Right lung (tissue), 5 donors: ENCODE results near the gene SMG6. TPM values are rescaled to one million over a fixed set of nuclear protein-coding genes. Genes with fewer than 3 reads are reported as not detected.
A peak's percentile ranks its signal among the peaks of the same experiment; 100 is the strongest.
"Not testable (repeated sequence)": the region's sequence is repeated elsewhere in the genome, so short reads cannot be mapped to it uniquely, and the experiment has no call there.

Experiments
- DNase-seq, 2 donors: peaks; one replicate each; pipeline ENCODE4 v3.0.0-alpha.2; 2013
- polyA plus RNA-seq, 5 donors: library from polyadenylated mRNA; unstranded; fragments of 120-200 nt; gene quantifications; one replicate each; pipeline versions ENCODE4 v1.2.1 to v1.2.3, GENCODE V29; 2013; ENCODE audit warnings: inconsistent platforms in 1 of 5, low replicate concordance in 1 of 5; ENCODE audit not compliant: insufficient read length in 5 of 5, insufficient read depth in 1 of 5

Gene SMG6
- polyA plus RNA-seq, 5 donors: 30.9 to 42.6 (median 35.7) TPM

- DNase-seq: peak; percentile 61 to 79
Measured at GRCh38 chr17:2181206-2181896, 122.2 kb downstream of the SMG6 start.

GRCh38 chr17:2180768-2181167, 122.8 kb downstream of the SMG6 start:
- no peak for DNase-seq

GRCh38 chr17:2179615-2180295, 123.8 kb downstream of the SMG6 start:
- peak; percentile 95 to 96 for DNase-seq

DNA sequence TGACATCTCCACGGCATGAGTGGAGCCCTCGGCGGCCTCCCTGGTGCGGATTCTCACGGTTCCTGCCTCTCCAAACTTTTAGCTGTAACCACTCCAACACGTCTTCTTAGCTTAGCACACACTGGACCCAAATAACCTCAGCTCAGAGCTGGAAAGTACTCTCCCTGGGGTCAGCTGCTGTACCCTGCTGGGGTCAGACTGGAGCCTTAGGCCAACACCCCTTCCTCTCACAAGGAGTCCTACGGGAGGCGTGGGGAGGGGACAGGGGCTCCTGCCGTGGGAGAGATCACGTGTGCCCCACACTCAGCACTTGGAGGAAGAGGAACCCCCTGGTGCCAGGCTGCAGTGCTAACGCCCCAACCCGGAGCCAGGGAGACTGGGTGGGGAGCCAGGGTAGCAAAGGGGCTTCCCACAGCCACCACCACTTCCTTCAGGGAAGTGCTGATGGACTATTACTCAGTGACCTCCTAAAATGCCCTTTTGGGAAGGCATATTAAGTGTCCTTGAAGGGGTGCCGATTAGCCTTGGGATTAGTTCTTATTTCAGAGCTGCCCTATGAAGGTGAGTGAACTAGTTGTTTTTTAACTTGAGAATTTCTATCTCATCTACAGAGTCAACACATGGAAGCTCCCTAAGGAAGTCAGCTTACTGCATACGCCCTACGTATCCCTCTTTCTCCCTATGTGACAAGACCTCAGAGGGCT, 124.6 kb downstream of the SMG6 start:
- DNase-seq: no peak

DNA sequence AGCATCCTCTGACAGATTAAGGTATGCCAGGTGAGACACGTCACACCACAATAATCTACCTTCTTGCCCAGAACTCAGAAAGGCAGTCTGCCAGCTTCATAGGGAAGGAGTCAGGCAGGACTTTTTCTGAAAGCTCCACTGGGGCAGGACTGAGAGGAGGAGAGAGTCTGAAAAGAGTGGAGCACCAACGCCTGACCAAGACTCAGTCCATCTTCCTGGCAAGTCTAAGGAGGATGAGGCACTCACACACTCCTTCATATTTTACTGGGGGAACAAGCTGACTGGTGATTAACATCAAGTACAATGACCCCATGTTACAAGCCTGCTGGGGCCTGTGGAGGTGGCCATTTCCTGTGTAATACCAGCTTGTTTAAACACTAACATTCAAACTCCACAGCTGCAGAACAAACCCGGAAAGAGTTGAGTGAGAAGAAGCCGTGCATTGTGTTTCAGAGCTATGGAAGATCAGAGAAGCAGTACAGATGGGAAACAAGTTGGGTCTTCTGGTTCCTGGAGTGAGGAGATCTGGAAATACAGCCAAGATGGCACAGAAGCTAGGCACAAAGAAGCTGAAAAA, 126.3 kb downstream of the SMG6 start:
- no peak for DNase-seq

- DNase-seq: no peak
Measured at GRCh38 chr17:2176499-2177169, 127.0 kb downstream of the SMG6 start.

DNA sequence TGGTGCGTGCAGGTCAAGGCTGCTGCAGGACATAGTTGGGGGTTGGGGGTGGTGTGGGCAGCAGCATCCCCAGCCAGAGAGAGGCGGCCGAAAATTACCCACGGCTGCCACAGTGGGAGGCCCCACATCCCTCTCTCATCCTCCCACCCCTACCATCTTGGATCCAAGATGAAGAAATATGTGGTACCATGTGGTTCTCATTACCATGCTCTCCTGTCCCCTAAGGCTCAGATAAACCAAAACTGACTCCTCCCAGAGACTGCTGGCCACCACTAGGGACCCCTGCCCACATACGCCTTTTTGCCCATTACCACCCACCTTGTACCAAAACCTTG, 128.3 kb downstream of the SMG6 start:
- no peak for DNase-seq

- DNase-seq: peak; percentile 92 to 93
Measured at GRCh38 chr17:2174468-2175293, 128.9 kb downstream of the SMG6 start.

GRCh38 chr17:2174014-2174413, 129.6 kb downstream of the SMG6 start:
- no peak for DNase-seq

DNA sequence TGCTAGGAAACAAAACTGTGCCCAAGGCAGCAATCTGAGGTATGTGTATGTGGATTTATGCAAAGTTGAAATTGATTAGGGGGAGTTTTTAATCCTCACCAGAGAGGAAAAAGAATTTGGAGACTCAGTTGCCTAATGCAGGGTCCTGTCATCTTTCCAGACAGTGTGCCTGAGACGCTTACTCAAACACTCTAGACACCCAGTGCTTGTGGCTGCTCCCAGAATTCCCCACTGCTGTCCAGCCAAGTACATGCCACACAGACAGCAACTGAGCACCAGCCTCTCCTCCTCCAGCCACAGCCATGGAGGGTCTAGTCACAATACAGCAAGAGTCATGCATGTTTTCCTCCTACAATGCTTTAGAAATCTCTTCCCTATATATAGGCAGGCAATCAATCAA, 130.6 kb downstream of the SMG6 start:
- DNase-seq: no peak

DNA sequence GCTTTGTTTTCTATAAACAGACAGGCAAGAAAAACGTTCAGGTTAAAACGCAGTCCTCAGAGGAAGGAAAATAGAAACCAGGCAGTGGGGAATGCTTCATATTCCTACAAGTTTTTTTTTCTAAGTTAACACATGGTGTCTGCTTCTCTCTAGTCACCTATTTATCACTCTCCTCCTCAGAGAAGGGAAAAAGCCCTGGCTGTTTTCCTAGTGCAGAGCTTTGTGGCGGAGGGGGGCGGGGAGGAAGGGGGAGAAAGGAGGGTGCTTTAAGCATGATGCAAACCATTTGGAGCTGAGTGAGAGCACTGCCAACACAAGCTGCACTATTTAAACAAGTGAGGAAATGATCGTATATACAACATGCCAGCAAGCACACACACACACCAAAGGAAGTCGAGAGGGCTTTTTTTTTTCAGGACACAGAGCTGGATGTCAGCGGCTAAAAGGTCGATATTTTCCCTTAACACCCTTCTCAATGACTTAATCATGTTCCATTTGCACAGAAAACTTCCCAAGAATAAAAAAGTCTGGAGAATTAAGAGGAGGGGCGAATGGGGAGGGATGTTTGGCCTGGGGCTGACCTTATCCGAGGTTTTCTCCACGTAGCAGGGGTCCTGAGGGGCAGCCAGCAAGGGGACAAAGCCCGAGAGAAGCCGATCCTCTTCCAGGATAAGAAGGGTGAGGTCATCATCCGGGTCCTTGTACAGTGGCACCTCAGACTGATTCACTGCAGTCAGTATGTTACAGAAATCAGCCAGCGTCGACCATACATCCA, 131.3 kb downstream of the SMG6 start:
- DNase-seq: peak; percentile 95 to 97

DNA sequence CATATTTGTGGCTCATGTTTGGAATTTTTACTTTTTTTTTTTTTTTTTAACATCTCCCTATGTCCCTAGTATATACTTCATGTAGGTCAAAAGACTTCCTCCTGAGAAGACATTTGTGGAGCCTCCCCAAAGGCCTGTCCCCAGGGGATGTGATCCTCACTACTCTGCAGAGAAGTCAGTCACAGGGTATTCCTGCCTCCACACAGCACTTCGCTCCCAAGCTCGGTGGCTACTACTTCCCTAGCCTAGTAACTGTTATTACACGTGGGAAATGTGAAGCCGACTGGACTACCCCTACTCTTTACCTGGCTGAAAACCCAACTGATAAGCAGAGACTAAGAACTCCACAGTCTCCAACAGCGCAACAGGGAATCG, 131.9 kb downstream of the SMG6 start:
- no peak for DNase-seq

GRCh38 chr17:2170023-2170422, 133.6 kb downstream of the SMG6 start:
- no peak for DNase-seq

DNA sequence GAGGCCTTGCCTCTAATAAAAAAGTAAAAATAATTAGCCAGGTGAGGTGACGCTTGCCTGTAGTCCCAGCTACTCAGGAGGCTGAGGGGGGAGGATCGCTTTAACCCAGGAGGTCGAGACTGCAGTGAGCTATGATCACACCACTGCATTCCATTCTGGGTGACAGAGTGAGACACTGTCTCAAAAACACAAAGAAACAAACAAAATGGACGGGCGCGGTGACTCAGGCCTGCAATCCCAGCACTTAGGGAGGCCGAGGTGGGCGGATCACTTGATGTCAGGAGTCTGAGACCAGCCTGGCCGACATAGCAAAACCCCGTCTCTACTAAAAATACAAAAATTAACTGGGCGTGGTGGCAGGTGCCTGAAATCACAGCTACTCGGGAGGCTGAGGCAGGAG, 137.9 kb downstream of the SMG6 start:
- not testable (repeated sequence) for DNase-seq

- no peak for DNase-seq
Measured at GRCh38 chr17:2158396-2158780, 145.2 kb downstream of the SMG6 start.

DNA sequence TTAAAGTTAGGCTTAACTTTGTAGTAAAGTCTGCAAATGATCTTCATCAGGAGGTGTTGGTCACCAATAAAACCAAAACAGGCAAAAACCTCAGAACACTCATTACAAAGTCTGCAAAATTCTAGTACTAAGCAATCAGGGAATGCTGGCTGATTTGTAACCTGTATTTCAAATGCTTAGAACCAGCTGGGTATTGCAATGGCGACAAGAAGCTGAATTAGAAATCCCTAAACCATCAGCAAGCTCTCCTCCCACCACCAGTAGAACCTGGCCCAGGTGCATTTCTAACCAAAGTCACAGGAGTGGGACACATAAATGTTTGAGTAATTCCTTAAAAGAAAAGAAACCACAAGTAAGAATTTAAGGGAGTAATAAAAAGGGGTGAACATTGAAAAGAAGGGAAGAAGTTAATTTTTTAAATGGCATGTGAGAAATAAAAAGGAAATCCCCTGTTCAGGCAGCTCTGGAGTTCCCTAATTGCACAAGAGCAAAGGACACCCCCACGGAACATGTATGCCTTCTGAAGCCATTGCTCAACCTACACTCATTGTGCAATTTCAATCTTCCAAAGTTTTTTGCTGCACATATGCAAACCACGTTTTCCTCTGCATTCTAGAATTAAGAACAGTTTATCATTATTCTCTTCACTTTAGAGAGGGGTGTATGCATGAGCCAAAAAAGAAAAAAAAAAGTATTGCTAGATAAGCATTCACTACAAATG, 145.8 kb downstream of the SMG6 start:
- DNase-seq: peak; percentile 87 to 92

- no peak for DNase-seq
Measured at GRCh38 chr17:2157081-2157480, 146.5 kb downstream of the SMG6 start.

- no peak for DNase-seq
Measured at GRCh38 chr17:2156666-2157065, 146.9 kb downstream of the SMG6 start.

- no peak for DNase-seq
Measured at GRCh38 chr17:2155573-2155972, 148.0 kb downstream of the SMG6 start.
